CD4-positive, alpha-beta T cell (primary cell): ENCODE results near the gene MCRIP2. TPM values are rescaled to one million over a fixed set of nuclear protein-coding genes. Genes with fewer than 3 reads are reported as not detected.

ENCODE experiments used
- ATAC-seq: fragments of 200-7000 bp; cut with Tn5 transposase; one replicate; pipeline ENCODE4 v1.10.0; 2022; ENCODE audit warnings: mild to moderate bottlenecking; ENCODE audit not compliant: poor library complexity
- CTCF ChIA-PET: fragments of 350-600 bp; sonication (Branson Sonifier 250); formaldehyde crosslinking; loops from one replicate; lab custom pipeline; 2021; ENCODE audit warnings: antibody characterized with exemption, inconsistent platforms; lab: Charles Lee
- POLR2A ChIA-PET: fragments of 350-600 bp; sonication (Branson Sonifier 250); formaldehyde crosslinking; loops from one replicate; lab custom pipeline; 2021; ENCODE audit warnings: antibody characterized with exemption, inconsistent platforms; lab: Charles Lee
- DNase-seq, 14 experiments: peaks; one replicate each; pipeline ENCODE4 v3.0.0-alpha.2; 2013 to 2020; ENCODE audit warnings: mixed read lengths in 2 of 14
- H3K27ac ChIP-seq, 2 donors: one replicate each; pipeline versions ENCODE4 v1.5.1 to v1.7.0; 2013; ENCODE audit warnings: low read length in 2 of 2, low read depth in 1 of 2, mild to moderate bottlenecking in 1 of 2
- H3K27me3 ChIP-seq, 2 experiments: 1 replicate in 1 of 2; 2 replicates in 1 of 2; pipeline versions ENCODE4 v1.6.1 to v1.7.0; 2013; ENCODE audit warnings: low read length in 2 of 2, control low read depth in 1 of 2, mild to moderate bottlenecking in 1 of 2, moderate library complexity in 1 of 2; ENCODE audit not compliant: insufficient read depth in 2 of 2, control insufficient read depth in 1 of 2
- H3K36me3 ChIP-seq: one replicate; pipeline ENCODE4 v1.6.1; 2013; ENCODE audit warnings: low read length, control low read depth; ENCODE audit not compliant: insufficient read depth
- H3K4me1 ChIP-seq: one replicate; pipeline ENCODE4 v1.6.1; 2013; ENCODE audit warnings: low read length, control low read depth; ENCODE audit not compliant: insufficient read depth
- H3K4me3 ChIP-seq: one replicate; pipeline ENCODE4 v1.5.1; 2013; ENCODE audit warnings: mild to moderate bottlenecking, low read length, moderate library complexity
- H3K9me3 ChIP-seq, 2 experiments: 1 replicate in 1 of 2; 2 replicates in 1 of 2; pipeline versions ENCODE4 v1.6.1 to v1.7.0; 2013; ENCODE audit warnings: low read length in 2 of 2, mild to moderate bottlenecking in 2 of 2, control low read depth in 1 of 2, moderate library complexity in 1 of 2; ENCODE audit not compliant: control insufficient read depth in 1 of 2, insufficient read depth in 1 of 2
- H3K27ac Mint-ChIP-seq: one replicate; pipeline ENCODE4 v1.8.0; 2020; ENCODE audit warnings: mixed read lengths
- H3K27me3 Mint-ChIP-seq: one replicate; pipeline ENCODE4 v1.8.0; 2021; ENCODE audit warnings: mixed read lengths
- H3K36me3 Mint-ChIP-seq: one replicate; pipeline ENCODE4 v1.8.0; 2021; ENCODE audit warnings: low read depth, mixed read lengths
- H3K4me1 Mint-ChIP-seq: one replicate; pipeline ENCODE4 v1.8.0; 2021; ENCODE audit warnings: low read depth, mixed read lengths
- H3K4me3 Mint-ChIP-seq: one replicate; pipeline ENCODE4 v1.8.0; 2020; ENCODE audit warnings: mild to moderate bottlenecking, mixed read lengths
- H3K9me3 Mint-ChIP-seq: one replicate; pipeline ENCODE4 v1.8.0; 2020; ENCODE audit warnings: mixed read lengths
- CTCF ChIP-seq: fragments of 200-600 bp; IDR thresholded peaks from one replicate; pipeline ENCODE4 v1.8.0; 2022; ENCODE audit warnings: antibody characterized with exemption, mild to moderate bottlenecking
- intact Hi-C, 2 experiments: fragments of 100-400 bp; cut with DNase I in 1 of 2; cut with micrococcal nuclease in 1 of 2; formaldehyde crosslinking; loops; one replicate each; pipeline versions ENCODE4 v1.15.1 to v1.9.0; 2023 to 2025; cut with DNase I, micrococcal nuclease
- total RNA-seq, 174 experiments: library from RNA in 2 of 174; stranded (reverse) in 2 of 174; gene quantifications; one replicate each; pipeline ENCODE4 v1.2.3 and lab custom pipeline; 2021 to 2026

MCRIP2 gene
- total RNA-seq, 2 experiments from 2014 or later: 11.4 to 14.6 TPM

- intact Hi-C loops: loop anchor here in 1 of 2 experiments (5.0 kb wide), 1 partner anchor 69 kb away; the partner anchor contains the start of gene RAB40C
- no peak for ATAC-seq
- Histone ChIP-seq H3K27ac (no peak overlapping the region), H3K27me3 (no peaks in the 10 kb centered on the region), H3K4me1 (peaks cover 16% of the 10 kb centered on the region), H3K4me3 (no peak overlapping the region), H3K9me3 (no peaks in the 10 kb centered on the region), H3K36me3 (no peaks in the 10 kb centered on the region)
- Mint-ChIP-seq H3K27ac (no peak overlapping the region), H3K4me3 (peak overlapping the region; percentile 56), H3K36me3 (no peaks in the 10 kb centered on the region), H3K27me3 (no peaks in the 10 kb centered on the region), H3K9me3 (no peaks in the 10 kb centered on the region), H3K4me1 (peaks cover 6% of the 10 kb centered on the region)
- TF ChIP-seq CTCF: no peak
- POLR2A ChIA-PET: no interaction called here
- CTCF ChIA-PET: interaction anchor here (1.7 kb wide), 1 partner anchor 269 kb away, joined by 4 read pairs; no protein-coding TSS in a partner anchor
- no peak for DNase-seq
Measured at GRCh38 chr16:661184-661821, 19.7 kb downstream of the MCRIP2 start.

GRCh38 chr16:662095-662494 is 20.5 kb downstream of the MCRIP2 start:
- Histone ChIP-seq H3K9me3 (no peaks in the 10 kb centered on the region), H3K4me1 (peaks cover 24% of the 10 kb centered on the region), H3K27ac (no peak overlapping the region), H3K27me3 (no peaks in the 10 kb centered on the region), H3K36me3 (no peaks in the 10 kb centered on the region), H3K4me3 (no peak overlapping the region)
- no peak overlapping the region for H3K4me3 Mint-ChIP-seq
- ChIA-PET POLR2A (no interaction called here), CTCF (interaction anchor here (1.7 kb wide), 1 partner anchor 270 kb away, joined by 4 read pairs; no protein-coding TSS in a partner anchor)
- peaks cover 6% of the 10 kb centered on the region for H3K4me1 Mint-ChIP-seq
- H3K27me3 Mint-ChIP-seq: no peaks in the 10 kb centered on the region
- ATAC-seq: no peak
- H3K36me3 Mint-ChIP-seq: no peaks in the 10 kb centered on the region
- TF ChIP-seq CTCF: no peak
- intact Hi-C loops: loop anchor here in 1 of 2 experiments (5.0 kb wide), 1 partner anchor 70 kb away; the partner anchor contains the start of gene RAB40C
- H3K27ac Mint-ChIP-seq: no peak overlapping the region
- no peaks in the 10 kb centered on the region for H3K9me3 Mint-ChIP-seq
- DNase-seq: no peak

- no peak for TF ChIP-seq CTCF
- DNase-seq (no peak), ATAC-seq (no peak)
- H3K27me3 ChIP-seq: no peaks in the 10 kb centered on the region
- no peak overlapping the region for H3K27ac Mint-ChIP-seq
- no peaks in the 10 kb centered on the region for H3K9me3 ChIP-seq
- H3K27ac ChIP-seq: no peak overlapping the region
- H3K4me1 Mint-ChIP-seq: peaks cover 9% of the 10 kb centered on the region
- peaks cover 29% of the 10 kb centered on the region for H3K4me1 ChIP-seq
- no peaks in the 10 kb centered on the region for H3K36me3 ChIP-seq
- H3K4me3 ChIP-seq: no peak overlapping the region
- H3K27me3 Mint-ChIP-seq: no peaks in the 10 kb centered on the region
- no peak overlapping the region for H3K4me3 Mint-ChIP-seq
- CTCF ChIA-PET: interaction anchor here (1.7 kb wide), 1 partner anchor 270 kb away, joined by 4 read pairs; no protein-coding TSS in a partner anchor
- POLR2A ChIA-PET: no interaction called here
- intact Hi-C loops: loop anchor here in 1 of 2 experiments (5.0 kb wide), 1 partner anchor 70 kb away; the partner anchor contains the start of gene RAB40C
- H3K9me3 Mint-ChIP-seq: no peaks in the 10 kb centered on the region
- no peaks in the 10 kb centered on the region for H3K36me3 Mint-ChIP-seq
Measured at GRCh38 chr16:662597-662996, 21.0 kb downstream of the MCRIP2 start.
